EL (cell line): ENCODE measurements around the gene ZNF205.
"Not testable (repeated sequence)": the region's sequence is repeated elsewhere in the genome, so short reads cannot be mapped to it uniquely, and the experiment has no call there.

Experiments used
- DNase-seq: peaks from one replicate; pipeline ENCODE4 v3.0.0-alpha.2; 2016

ZNF205 gene

DNA sequence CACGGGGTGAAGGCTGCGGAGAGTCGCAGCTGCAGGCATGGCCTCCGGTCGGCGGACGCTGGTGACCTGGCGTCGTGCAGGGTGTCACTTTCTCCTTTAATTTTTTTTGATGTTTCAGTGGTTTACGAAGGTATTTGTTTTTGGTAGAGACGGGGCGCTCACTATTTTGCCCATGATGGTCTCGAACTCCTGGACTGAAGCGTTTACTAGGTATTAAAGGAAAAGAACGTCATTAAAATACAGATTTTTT is 39.6 kb downstream of the ZNF205 start:
- no peak for DNase-seq

DNA sequence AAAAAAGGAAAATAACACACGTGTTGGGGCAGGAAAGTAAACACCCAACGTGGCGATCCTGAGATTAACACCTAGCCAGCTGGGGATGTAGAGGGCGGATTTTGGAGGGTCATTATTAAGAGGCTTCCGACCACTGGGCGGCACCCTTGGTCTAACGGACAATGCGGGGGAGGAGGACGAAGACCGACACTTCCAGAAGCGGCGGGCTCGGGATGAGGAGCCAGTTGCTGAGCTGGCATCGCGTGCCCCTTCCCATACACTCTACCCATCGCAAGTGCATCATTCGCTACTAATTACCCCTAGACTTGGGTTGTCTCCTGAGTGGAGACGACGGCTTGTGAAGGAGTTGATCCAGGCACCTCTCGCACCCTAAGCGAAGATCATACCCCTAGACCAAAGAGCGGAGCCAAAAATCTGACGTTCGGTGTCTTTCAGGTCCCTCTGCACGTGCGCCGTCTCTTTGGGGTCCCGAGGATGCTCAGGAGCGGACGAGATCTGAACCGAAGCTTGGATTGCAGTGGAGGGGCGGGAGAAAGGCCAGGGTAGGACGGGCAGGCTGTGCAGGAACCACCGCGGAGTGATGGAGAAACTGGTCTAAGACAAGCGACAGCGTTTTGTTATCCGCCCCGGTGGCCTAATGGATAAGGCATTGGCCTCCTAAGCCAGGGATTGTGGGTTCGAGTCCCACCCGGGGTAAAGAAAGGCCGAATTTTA is 40.0 kb downstream of the ZNF205 start:
- peak; percentile 93 for DNase-seq

DNA sequence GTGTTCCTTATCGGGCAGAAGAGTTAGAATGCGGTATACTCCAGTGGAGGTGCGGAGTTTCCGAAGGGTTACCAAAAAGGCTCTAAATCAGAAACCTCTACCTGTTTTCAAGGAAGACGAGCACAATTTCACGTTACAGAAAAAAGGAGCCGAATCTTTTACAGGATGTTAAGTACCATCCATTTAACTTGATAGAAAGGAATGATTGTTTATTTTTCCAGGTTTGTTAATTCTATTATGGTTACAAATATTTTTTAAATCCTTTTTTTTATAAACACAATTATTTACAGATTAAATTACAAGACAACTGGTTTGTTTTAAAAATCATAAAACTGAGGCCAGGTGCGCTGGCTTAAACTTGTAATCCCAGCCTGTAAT is 40.6 kb downstream of the ZNF205 start:
- no peak for DNase-seq

DNA sequence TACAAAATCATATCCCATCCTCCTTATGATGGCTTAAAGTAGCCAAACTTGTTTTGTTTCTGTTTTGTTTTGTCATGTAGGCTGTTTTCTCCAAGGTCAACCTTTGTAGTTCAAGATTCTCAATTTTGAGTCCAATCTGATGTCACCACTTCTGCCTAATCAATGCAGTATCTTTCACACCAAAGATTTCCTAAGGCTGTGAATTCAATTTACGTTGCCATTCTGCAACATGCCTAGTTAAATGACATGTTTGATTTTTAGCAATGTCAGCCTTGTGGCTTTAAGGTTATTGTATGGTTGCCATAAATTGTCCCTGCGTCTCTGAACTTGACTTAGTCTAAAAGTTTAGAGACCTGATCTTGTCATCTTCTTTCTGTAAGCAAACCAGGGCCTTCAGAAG is 42.8 kb downstream of the ZNF205 start:
- DNase-seq: no peak

DNA sequence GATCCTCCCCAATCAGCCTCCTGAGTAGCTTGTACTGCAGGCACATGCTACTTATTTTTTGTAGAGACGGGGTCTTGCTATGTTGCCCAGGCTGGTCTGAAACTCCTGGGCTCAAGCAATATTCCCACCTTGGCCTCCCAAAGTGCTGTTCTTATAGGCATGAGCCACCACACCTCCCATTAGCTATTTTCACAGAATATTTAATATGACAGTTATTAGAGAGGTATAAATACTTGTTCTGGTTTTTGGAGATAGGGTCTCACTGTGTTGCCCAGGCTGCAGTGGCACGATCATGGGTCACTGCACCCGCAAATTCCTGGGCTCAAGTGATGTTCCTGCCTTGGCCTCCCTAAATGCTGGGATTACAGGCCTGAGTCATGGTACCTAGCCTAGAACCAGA is 43.6 kb downstream of the ZNF205 start:
- DNase-seq: no peak

DNA sequence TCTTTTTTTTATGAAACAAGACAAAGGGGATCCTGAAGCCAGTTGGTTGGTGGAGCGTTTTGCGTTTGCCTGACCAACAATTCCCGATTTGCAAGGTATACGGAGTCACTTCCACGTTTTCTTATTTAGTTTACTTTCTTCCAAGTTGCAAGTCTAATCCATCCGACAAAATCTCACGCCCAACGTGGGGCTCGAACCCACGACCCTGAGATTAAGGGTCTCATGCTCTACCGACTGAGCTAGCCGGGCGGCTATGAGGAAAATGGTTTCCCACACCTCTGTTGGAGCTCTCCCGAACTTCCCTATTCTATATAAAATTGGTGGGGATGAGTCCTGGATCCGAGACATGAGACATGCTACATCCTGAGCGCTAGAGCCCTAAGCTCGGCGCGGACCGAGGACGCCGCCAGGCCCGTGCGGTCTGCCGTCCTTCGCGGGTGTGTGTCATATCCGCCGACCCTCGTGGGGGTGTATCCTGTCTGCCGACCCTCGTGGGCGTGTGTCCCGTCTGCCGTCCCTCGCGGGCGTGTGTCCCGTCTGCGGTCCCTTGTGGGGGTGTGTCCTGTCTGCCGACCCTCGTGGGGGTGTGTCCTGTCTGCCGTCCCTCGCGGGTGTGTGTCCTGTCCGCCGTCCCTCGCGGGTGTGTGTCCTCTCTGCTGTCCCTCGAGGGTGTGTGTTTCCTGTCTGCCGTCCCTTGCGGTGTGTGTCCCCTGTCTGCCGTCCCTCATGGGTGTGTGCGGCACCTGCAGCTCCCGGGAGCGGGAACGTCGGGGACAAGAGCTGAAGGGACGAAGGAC is 45.0 kb downstream of the ZNF205 start:
- DNase-seq: peak; percentile 96

DNA sequence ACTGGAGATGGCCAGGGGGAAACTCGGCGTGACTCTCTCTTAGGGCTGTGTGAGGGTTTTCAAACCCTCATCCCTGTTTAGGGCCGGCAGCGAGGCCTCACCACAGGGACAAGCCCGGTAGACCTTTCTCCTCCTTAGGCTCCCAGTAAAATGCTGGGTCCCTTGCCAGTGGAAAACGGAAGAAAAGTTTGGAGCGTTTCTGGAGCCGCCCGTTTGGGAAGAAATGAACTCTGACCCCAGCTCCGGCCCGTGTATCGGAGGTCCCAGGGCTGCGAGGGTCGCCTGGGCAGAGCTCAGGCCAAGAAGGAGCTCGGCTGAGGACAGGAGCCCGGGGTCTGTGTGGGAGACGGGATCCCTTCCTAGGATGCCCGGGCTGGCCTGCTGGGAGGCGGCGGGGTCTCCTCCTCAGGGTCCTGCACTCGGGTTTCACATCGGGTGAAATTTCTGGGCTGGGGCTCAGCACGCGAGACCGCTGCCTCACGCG is 45.7 kb downstream of the ZNF205 start:
- DNase-seq: peak; percentile 47

DNA sequence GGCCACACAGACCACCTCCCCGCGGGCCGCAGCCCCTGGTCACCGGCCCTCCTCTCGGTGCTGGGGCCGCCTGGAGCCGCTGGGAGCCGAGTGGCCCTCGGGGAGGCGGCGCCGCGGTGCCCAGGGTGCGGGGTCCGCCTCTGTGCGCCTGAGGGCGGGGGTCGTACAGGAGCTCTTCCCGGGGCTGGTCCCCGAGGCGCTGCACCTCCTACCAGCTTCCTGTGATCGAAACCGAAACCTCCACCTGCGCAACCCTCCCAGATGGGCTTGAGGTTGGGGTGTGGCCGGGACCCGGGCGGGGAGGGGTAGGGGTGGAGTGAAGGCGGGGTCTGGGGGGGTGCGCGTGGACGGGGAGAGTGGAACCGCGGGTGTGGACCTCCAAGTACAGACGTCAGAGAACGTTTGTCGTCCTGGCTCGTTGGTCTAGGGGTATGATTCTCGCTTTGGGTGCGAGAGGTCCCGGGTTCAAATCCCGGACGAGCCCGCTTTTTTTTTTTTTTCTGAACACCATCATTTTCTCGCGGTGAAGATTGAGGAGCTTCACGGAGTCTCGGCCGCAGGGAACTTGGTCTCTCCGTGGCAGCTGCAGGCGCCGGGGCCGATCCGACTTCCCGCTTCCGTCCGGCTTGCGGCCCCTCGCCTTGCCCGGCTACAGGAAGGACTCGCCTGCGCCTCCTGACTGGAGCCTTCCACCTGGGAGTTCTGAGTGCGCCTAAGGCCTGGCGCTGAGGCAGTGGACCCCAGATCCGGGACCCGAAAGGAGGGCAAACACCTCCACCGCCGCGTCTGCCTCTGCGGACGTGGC is 46.3 kb downstream of the ZNF205 start:
- DNase-seq: peak; percentile 91

DNA sequence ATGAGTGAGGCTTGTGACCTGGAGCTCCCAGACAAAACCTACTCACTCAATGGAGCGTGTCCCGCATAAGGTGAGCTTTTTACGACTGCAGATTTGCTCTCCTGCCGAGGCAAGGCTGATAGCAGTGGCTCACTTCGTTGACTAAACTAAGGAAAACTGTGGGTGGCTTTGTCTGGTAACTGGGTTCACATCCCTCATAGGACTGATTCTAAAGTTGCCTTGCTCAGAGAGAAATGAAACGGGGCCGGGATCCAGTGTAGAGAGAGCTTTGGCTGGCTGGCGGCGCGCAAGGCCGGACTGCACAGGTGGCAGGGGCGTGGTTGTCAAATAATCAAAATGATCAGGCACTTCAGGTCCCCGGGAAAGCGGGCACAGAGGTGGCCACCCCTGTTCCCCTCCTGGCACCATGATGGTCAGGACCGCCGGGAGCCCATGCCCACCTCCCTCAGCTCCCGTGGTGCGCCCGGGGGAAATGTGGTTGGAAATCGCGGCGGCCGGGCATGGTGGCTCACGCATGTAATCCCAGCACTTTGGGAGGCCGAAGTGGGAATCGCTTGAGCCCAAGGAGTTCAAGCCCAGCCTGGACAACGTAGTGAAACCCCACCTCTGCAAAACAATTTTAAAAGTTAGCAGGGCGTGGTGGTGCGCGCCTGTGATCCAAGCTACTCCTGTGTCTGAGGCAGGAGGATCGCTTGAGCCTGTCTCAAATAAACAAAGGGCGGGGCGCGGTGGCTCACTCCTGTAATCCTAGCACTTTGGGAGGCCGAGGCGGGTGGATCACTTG is 49.0 kb downstream of the ZNF205 start:
- no peak for DNase-seq

DNA sequence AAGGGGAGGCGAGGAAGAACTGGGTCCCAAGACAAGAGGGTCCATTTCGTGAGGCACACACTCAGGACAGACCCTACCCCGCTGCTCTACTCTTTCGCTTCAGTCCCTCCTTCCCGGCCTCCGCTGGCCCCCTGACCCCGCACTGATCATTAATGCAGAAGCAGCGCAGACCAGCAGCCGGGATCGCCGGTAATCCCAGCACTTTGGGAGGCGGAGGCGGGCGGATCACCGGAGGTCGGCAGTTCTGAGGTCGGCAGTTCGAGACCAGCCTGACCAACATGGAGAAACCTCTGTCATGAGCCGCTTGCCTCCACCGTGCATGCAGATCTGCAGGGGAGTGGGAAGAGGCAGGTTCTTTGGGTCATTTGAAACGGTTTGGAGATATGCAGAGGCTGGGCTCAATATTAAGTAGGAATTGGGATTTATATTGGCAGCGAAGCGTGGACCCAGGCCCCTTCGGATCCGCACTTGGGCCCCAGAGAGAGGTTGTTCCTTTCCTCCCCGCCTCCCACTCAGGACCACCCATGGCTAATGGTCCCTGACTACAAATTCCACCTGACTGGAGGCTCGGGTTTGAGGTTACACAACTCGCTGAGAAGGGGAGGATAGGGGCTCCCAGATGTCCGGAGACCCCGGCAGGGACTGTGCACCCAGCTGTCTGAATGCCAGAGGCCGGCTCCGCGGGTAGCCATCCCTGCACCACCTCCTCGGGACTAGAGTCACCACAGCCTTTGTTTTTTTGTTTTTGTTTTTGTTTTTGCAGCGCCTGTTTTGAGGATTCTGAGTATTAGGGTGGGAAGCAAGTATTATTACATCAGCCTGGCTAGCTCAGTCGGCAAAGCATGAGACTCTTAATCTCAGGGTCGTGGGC is 52.0 kb downstream of the ZNF205 start:
- no peak for DNase-seq

DNA sequence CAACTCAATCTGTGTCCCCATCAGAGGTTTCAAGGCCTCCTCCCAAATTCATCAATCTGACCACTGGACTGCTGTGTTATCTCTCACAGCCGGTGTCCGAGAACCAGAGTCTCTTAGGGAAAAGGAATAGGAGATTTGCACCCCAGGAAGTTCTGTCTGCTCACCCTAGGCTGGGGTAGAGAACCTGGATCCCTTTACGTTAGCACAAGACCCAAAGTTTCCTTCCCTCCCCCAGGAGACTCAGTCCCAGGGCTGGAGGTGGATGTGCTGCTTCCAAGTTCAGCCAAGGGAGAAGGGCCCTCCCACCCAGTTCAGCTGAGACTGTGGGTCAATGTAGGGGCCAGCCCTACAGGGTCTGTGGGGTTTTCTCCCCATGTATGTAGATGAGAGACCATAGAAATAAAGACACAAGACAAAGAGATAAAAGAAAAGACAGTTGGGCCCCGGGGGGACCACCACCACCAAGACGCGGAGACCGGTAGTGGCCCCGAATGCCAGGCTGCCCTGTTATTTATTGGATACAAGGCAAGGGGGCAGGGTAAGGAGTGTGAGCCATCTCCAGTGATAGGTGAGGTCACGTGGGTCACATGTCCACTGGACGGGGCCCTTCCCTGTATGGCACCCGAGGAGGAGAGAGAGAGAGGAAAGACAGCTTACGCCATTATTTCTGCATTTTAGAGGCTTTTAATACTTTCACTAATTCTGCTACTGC is 52.9 kb downstream of the ZNF205 start:
- DNase-seq: no peak

DNA sequence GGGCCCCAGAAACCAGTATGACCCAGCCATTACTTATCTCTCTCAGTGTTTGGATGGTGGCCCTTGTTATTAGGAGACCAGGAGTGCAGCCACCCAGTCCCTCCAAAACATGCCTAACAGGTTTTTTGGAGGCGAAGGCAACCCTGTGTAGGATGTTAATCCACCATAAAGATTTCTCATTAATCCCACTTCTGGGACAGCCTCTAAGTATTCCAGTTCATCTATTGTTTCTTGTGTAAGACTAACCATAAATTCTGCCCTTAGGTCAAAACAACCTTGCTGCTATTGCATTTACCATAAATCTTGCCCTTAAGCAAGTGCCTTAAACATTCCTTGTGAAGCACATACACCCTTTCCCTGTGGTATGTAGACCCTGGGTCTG is 54.1 kb downstream of the ZNF205 start:
- DNase-seq: no peak

DNA sequence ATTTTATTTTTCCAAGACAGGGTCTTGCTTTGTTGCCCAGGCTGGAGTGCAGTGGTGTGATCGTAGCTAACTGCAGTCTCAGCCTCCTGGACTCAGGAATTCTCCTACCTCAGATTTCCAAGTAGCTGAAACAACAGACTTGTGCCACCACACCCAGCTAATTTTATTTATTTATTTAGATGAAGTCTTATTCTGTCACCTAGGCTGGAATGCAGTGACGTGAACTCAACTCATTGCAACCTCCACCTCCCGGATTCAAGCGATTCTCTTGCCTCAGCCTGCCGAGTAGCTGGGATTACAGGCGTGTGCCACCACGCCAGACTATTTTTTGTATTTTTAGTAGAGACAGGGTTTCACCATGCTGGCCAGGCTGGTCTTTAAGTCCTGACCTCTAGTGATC is 56.3 kb downstream of the ZNF205 start:
- DNase-seq: not testable (repeated sequence)
